GM19023 (cell line): ENCODE data around the gene CDH18.
"Not testable (repeated sequence)": the region's sequence is repeated elsewhere in the genome, so short reads cannot be mapped to it uniquely, and the experiment has no call there.

Experiments
- ATAC-seq: cut with Tn5 transposase; IDR thresholded peaks from one replicate; pipeline ENCODE4 v1.9.1; 2021; ENCODE audit warnings: mild to moderate bottlenecking, moderate library complexity; ENCODE audit not compliant: unreplicated experiment

The CDH18 gene

GRCh38 chr5:19862711-19863110, 125.3 kb downstream of the CDH18 start:
- ATAC-seq, result no peak

- no peak for ATAC-seq
These were observed 129.0 kb downstream of the CDH18 start for GRCh38 chr5:19859020-19859419.

GRCh38 chr5:19855931-19856330, 132.1 kb downstream of the CDH18 start:
- ATAC-seq, result no peak

GRCh38 chr5:19855453-19855852, 132.5 kb downstream of the CDH18 start:
- ATAC-seq, result no peak

- no peak for ATAC-seq
These were observed 133.0 kb downstream of the CDH18 start for GRCh38 chr5:19855031-19855430.

GRCh38 chr5:19853616-19854240, 134.3 kb downstream of the CDH18 start:
- no peak for ATAC-seq

GRCh38 chr5:19837536-19838174, 150.3 kb downstream of the CDH18 start:
- no peak for ATAC-seq

- no peak for ATAC-seq
These were observed 152.6 kb downstream of the CDH18 start for GRCh38 chr5:19835442-19835841.

GRCh38 chr5:19812720-19813119, 175.3 kb downstream of the CDH18 start:
- not testable (repeated sequence) for ATAC-seq

GRCh38 chr5:19806756-19807155, 181.2 kb downstream of the CDH18 start:
- ATAC-seq, result no peak

- no peak for ATAC-seq
These were observed 185.3 kb downstream of the CDH18 start for GRCh38 chr5:19802686-19803085.

GRCh38 chr5:19795218-19795617, 192.8 kb downstream of the CDH18 start:
- no peak for ATAC-seq

- no peak for ATAC-seq
These were observed 197.1 kb downstream of the CDH18 start for GRCh38 chr5:19790829-19791466.

- no peak for ATAC-seq
These were observed 205.4 kb downstream of the CDH18 start for GRCh38 chr5:19782566-19782965.

GRCh38 chr5:19777363-19777762, 210.6 kb downstream of the CDH18 start:
- no peak for ATAC-seq

- ATAC-seq, result not testable (repeated sequence)
These were observed 211.1 kb downstream of the CDH18 start for GRCh38 chr5:19776886-19777285.

GRCh38 chr5:19771174-19771835, 216.7 kb downstream of the CDH18 start:
- ATAC-seq, result no peak

- ATAC-seq, result no peak
These were observed 217.6 kb downstream of the CDH18 start for GRCh38 chr5:19770396-19770795.

- ATAC-seq, result no peak
These were observed 220.0 kb downstream of the CDH18 start for GRCh38 chr5:19767987-19768386.

- no peak for ATAC-seq
These were observed 234.4 kb downstream of the CDH18 start for GRCh38 chr5:19753579-19753978.

- no peak for ATAC-seq
These were observed 236.7 kb downstream of the CDH18 start for GRCh38 chr5:19751326-19751725.

- ATAC-seq, result no peak
These were observed 242.8 kb downstream of the CDH18 start for GRCh38 chr5:19745247-19745646.
